ENCODE data around the gene SLC10A6. TPM values are rescaled to one million over a fixed set of nuclear protein-coding genes. Genes with fewer than 3 reads are reported as not detected.
A peak's percentile ranks its signal among the peaks of the same experiment; 100 is the strongest.

The SLC10A6 gene
- total and polyA plus RNA-seq, 8 donors: 0.37 to 0.94 (median 0.51) TPM

DNA sequence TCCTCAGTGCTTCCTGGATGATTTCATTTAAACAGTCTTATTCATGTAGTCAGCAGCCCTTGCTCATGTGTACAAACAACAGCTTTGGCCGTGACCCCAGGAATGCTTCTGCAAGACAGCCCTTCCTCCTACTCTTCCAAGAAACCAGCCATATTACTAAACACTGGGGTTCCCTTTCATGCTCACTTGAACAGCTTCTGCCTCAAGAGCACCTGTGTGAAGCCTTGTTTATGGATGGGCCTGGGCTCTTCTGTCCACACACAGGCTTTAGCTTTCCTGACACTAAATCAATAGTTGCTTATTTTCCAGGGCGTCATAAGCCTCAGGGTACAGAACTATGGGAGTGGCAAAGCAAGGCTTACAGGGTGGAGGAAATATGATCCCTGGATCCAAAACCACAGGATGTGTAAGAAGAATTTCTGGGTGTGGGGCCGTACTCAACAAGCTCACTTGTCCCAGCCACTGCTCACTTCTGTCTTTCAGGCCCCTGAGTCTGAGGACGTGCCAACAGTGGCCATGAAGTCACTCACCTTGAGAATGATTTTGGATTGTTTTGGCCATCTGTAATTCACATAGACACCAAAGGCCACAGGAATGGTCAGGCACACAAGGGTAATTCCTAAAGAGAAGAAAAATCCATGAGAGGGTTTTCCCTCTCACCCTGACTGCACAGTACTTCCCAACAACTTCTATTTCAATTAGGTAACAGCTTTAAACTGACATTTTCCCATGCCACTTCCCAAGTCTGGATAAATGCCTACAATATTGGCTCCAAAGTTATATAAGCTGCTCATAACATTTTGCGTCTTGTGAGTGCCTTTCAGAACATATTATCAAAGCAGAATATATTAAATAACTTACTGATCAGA lies 17.7 kb downstream of the SLC10A6 start:
- no peaks in the 10 kb centered on the region for H3K27me3 ChIP-seq
- peaks cover 0 to 6% of the 10 kb centered on the region in 2 donors for H3K4me1 ChIP-seq
- H3K4me3 ChIP-seq: no peak overlapping the region
- H3K36me3 ChIP-seq: no peaks in the 10 kb centered on the region
- H3K27ac ChIP-seq: no peak overlapping the region
- H3K9me3 ChIP-seq: no peaks in the 10 kb centered on the region
- intact Hi-C loops (cut with DNase I): no loop called here
- peak in 2 of 4 donors; percentile 55 to 56 for DNase-seq
- peak; percentile 83 for ATAC-seq
- TF ChIP-seq, protein P1, sequence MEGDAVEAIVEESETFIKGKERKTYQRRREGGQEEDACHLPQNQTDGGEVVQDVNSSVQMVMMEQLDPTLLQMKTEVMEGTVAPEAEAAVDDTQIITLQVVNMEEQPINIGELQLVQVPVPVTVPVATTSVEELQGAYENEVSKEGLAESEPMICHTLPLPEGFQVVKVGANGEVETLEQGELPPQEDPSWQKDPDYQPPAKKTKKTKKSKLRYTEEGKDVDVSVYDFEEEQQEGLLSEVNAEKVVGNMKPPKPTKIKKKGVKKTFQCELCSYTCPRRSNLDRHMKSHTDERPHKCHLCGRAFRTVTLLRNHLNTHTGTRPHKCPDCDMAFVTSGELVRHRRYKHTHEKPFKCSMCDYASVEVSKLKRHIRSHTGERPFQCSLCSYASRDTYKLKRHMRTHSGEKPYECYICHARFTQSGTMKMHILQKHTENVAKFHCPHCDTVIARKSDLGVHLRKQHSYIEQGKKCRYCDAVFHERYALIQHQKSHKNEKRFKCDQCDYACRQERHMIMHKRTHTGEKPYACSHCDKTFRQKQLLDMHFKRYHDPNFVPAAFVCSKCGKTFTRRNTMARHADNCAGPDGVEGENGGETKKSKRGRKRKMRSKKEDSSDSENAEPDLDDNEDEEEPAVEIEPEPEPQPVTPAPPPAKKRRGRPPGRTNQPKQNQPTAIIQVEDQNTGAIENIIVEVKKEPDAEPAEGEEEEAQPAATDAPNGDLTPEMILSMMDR (IDR thresholded peaks at IDR 0.05): no peak

DNA sequence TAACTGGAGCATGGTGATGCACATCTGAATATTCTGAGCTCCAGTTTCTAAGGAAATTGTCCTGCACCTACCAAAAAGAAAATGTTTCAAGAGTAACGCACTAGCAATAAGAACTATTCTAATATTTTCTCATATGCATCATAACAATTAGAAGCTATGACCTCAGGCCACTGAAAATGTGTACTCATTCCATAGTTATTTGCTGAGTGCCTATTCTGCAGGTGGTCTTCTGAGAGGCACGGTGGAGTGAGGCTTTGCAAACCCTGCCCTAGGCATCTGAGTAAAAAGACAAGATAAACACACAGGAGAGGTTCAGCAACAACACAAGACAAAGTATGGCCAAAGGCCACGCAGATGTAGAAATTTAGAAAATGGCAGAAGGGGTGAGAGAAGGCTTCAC lies 23.7 kb downstream of the SLC10A6 start:
- TF ChIP-seq, protein P1 (IDR thresholded peaks at IDR 0.05): no peak
- H3K36me3 ChIP-seq: no peaks in the 10 kb centered on the region
- H3K27me3 ChIP-seq: no peaks in the 10 kb centered on the region
- DNase-seq (no peak), ATAC-seq (no peak)
- no peak overlapping the region for H3K4me3 ChIP-seq
- no peaks in the 10 kb centered on the region for H3K9me3 ChIP-seq
- H3K27ac ChIP-seq: no peak overlapping the region
- intact Hi-C loops (cut with DNase I): no loop called here
- H3K4me1 ChIP-seq: no peaks in the 10 kb centered on the region

GRCh38 chr4:86822136-86822535 lies 27.0 kb downstream of the SLC10A6 start:
- no peak overlapping the region for H3K27ac ChIP-seq
- H3K9me3 ChIP-seq: no peaks in the 10 kb centered on the region
- no peak for ATAC-seq
- intact Hi-C loops (cut with DNase I): no loop called here
- no peaks in the 10 kb centered on the region for H3K4me1 ChIP-seq
- TF ChIP-seq, protein P1 (IDR thresholded peaks at IDR 0.05): no peak
- no peaks in the 10 kb centered on the region for H3K27me3 ChIP-seq
- H3K36me3 ChIP-seq: no peaks in the 10 kb centered on the region
- no peak for DNase-seq
- H3K4me3 ChIP-seq: no peak overlapping the region

GRCh38 chr4:86821151-86821550 lies 28.0 kb downstream of the SLC10A6 start:
- TF ChIP-seq, protein P1 (IDR thresholded peaks at IDR 0.05): no peak
- H3K27me3 ChIP-seq: no peaks in the 10 kb centered on the region
- intact Hi-C loops (cut with DNase I): no loop called here
- no peak overlapping the region for H3K27ac ChIP-seq
- no peaks in the 10 kb centered on the region for H3K36me3 ChIP-seq
- no peak overlapping the region for H3K4me3 ChIP-seq
- peaks cover 0 to 2% of the 10 kb centered on the region in 2 donors for H3K9me3 ChIP-seq
- ATAC-seq (no peak), DNase-seq (no peak)
- no peaks in the 10 kb centered on the region for H3K4me1 ChIP-seq

DNA sequence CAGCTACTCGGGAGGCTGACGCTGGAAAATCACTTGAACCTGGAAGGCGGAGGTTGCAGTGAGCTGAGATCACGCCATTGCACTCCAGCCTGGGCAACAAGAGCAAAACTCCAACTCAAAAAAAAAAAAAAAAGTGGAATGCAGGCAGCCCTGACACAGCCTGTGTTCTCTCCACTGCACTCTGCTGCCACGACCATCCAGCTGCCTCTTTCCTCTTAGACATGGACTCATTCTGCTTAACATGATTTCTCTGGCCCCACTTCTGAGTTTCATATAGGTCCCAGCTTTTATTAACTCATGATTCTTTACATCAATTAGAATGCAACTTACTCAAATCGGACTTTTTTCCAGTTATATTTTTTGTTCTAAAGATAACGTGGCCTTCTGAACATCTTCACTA lies 29.6 kb downstream of the SLC10A6 start:
- intact Hi-C loops (cut with DNase I): no loop called here
- peaks cover 0 to 14% of the 10 kb centered on the region in 2 donors for H3K9me3 ChIP-seq
- TF ChIP-seq, protein P1 (IDR thresholded peaks at IDR 0.05): no peak
- no peak overlapping the region for H3K4me3 ChIP-seq
- ATAC-seq (no peak), DNase-seq (peak in 1 of 4 donors; percentile 49)
- H3K27ac ChIP-seq: no peak overlapping the region
- H3K4me1 ChIP-seq: no peaks in the 10 kb centered on the region
- no peaks in the 10 kb centered on the region for H3K27me3 ChIP-seq
- H3K36me3 ChIP-seq: peaks cover 0 to 14% of the 10 kb centered on the region in 2 donors
